ENCODE results near the gene KRTAP9-9.
"Not testable (repeated sequence)": the region's sequence is repeated elsewhere in the genome, so short reads cannot be mapped to it uniquely, and the experiment has no call there.

KRTAP9-9 gene

DNA sequence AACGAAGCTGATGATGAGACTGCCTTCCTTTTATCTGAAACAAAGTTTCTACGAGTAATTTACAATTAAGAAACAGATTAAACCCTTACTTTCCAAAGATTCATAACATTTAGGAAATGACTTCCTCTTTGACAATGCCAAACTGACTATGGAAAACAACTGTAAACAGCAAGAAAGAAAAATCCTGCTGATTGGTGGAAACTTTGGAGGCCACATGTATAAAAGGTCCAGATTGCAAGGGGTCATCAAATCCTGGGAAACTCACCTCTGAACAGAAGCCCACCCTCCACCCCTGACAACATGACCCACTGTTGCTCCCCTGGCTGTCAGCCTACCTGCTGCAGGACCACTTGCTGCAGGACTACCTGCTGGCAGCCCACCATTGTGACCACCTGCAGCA lies 9.9 kb downstream of the KRTAP9-9 start, which contains the start of gene KRTAP9-6:
KRTAP9-6 (plus strand) TSS at position 301 of the 400 bp plus-strand sequence; CDS start at position 301, 0 bp downstream.
- DNase-seq (ENCODE audit: low read depth) = no peak

DNA sequence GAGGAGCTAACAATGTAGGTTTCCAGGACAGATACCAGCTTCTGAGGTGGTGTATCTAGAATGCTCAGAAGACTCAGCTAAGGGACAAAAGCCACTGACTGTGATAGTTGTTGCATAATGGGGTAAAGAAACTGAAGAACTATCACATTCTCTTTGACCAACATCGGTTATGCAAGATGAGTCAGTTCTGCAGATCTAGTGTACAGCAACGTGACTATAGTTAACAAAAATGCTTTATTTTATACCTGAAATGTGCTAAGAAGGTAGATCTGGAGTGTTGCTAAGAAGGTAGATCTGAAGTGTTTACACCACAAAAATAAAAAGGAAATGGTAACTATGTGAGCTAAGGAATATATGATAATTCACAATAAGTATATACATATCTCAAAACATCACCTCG lies 12.5 kb downstream of the KRTAP9-9 start:
- DNase-seq (ENCODE audit: low read depth) = no peak

DNA sequence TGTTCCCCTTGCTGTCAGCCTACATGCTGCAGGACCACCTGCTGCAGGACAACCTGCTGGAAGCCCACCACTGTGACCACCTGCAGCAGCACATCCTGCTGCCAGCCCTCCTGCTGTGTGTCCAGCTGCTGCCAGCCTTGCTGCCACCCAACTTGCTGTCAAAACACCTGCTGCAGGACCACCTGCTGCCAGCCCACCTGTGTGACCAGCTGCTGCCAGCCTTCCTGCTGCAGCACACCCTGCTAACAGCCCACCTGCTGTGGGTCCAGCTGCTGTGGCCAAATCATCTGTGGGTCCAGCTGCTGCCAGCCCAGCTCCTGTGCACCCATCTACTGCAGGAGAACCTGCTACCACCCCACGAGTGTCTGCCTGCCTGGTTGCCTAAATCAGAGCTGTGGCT lies 16.1 kb downstream of the KRTAP9-9 start:
- DNase-seq (ENCODE audit: low read depth) = not testable (repeated sequence)

DNA sequence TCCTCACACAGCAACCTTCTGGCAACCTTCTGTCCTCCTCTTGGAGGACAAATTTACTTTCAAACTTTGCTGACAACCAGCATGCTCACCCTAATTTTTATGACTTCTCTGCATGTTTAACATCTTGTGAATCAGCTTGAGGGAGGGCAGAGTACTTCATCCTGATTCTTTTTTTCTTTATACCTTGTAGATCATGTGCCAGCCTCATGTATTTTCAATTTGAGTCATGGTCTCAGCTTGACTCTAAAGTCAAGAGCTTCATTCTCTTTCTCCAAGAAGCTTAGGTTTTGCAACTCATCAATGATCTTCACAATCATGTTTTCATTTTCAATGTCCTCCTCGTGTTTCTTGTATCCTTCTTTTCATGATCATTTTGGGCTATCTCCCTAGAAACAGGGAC lies 16.7 kb downstream of the KRTAP9-9 start:
- DNase-seq (ENCODE audit: low read depth) = no peak

DNA sequence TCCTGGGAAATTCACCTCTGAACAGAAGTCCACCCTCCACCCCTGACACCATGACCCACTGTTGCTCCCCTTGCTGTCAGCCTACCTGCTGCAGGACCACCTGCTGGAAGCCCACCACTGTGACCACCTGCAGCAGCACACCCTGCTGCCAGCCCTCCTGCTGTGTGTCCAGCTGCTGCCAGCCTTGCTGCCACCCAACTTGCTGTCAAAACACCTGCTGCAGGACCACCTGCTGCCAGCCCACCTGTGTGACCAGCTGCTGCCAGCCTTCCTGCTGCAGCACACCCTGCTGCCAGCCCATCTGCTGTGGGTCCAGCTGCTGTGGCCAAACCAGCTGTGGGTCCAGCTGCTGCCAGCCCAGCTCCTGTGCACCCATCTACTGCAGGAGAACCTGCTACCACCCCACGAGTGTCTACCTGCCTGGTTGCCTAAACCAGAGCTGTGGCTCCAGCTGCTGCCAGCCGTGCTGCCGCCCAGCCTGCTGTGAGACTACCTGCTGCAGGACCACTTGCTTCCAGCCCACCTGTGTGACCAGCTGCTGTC lies 20.5 kb downstream of the KRTAP9-9 start, which contains the start of gene KRTAP9-7:
KRTAP9-7 (plus strand) TSS at position 51 of the 543 bp plus-strand sequence; CDS start at position 51, 0 bp downstream.
- DNase-seq (ENCODE audit: low read depth) = not testable (repeated sequence)

DNA sequence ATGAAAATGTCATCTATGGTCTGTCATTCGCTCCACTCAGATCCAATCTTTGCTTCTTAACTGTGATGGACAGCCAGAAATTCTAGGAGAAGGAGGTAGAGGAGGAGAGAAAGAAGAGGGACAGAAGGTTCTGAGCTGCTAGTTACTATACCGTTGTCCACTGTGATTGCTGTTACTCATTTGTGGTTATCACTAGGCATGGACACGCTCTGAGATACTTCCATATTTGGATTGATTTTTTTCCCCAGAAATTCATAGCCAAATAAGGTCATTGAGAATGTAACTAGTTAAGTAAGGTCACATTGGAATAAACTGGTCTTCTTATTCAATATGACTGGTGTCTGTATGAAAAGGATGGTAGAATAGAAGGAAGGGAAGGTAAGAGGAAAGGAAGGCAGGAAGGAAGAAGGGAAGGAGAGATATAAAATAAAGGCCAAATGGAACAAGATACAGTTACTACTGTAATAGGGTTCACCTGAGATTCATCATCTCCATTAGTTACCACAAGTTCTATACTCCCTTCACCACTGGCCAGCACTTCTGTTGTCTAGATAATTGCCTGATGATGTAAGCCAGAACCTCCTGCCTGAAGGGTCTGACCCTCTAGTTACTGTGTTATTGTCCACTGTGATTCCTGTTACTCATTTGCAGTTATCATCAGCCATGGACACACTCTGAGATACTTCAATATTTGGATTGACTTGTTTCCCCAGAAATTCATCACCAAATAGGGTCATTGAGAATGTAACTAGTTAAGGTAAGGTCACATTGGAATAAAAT lies 23.2 kb downstream of the KRTAP9-9 start:
- DNase-seq (ENCODE audit: low read depth) = no peak

DNA sequence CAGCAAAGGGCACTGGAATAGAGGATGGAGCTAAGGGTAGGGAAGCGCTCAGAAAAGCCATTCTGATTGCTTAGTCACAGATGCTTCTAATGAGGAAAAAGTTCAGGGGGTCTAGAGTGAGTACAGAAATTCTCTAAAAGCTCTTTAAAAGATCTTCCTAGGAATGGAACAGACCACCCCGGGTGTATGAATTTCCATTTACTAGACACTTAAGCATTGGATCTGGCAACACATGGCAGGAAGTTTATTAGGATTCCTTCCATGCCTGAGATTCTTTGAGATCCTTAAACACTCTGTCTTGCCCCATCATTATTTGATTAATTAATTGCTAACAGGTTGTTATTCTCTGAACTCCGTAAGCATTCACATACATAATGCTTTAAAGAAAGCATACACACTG lies 28.9 kb downstream of the KRTAP9-9 start:
- DNase-seq (ENCODE audit: low read depth) = no peak

DNA sequence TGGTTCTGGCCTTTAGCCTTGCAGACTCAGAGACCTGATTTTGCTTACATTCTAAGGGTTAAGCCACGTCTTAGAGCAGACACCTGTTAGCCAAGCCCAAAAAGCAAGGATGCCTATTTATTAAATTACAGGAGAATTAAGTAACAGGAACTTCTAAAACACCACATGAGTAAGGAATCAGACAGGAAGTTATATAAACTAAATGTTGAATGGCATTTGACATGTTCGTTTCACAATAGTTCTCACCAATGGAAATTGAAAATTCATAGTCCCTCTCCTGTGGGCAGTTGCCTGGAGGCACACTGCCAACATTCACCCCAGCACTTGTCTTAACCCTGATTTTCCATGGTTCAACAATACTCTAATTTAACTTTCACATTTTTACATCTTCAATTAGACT lies 29.4 kb downstream of the KRTAP9-9 start:
- DNase-seq (ENCODE audit: low read depth) = no peak

DNA sequence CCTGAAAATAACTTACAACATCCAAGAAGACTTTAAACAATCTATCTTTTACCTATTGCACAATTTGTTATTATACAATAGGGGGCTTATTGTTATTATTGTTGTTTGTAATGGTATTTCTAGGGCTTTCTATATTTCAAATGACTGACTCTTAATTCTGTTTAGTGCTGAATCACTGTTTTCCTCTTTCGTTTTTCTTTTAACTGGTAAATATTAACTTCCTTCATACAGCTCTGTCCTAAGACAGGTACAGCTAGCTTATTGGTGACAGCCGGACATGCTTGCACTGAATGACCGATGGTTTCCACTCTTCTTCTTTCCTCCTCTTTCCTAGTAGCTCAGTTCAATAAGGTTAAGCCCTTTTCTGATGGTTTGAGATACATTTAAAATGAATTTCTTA lies 31.9 kb downstream of the KRTAP9-9 start:
- DNase-seq (ENCODE audit: low read depth) = no peak

DNA sequence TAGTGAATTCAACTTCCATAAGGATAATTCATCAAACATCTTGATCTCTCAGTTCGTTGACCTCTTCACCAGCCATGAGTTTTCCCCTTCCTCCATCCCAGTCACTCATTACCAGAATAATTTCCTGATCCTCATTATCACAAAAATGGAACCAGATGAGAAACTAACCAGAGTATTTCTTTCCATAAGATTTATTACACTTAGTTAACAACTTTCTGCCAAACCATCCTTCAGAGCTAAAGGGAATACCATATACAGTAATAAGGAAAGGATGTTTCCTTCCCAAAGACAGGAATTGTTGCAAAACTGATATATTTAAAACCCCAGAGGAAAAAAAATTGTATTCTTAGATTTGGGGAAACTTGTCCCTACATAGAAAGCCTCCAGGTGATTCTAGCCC lies 38.8 kb downstream of the KRTAP9-9 start:
- no peak for DNase-seq (ENCODE audit: low read depth)

DNA sequence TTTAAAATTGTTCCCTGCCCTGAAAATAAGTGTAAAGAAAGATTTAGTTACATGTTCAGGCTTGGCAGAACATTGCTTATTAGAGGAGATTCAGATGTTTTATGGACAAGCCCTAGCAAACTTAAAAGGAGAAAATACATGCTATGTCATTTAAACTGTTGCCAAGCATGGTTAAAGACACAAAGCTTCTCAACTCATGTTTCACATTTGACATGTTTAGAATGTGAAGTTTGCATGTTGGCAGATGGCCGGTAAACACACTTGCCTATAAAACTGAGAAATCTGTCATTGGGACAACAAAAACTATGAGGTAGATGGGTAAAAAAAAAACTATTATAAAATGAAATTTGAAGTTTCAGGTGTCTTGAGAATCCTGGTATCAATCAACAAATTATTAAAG lies 41.7 kb downstream of the KRTAP9-9 start:
- no peak for DNase-seq (ENCODE audit: low read depth)

DNA sequence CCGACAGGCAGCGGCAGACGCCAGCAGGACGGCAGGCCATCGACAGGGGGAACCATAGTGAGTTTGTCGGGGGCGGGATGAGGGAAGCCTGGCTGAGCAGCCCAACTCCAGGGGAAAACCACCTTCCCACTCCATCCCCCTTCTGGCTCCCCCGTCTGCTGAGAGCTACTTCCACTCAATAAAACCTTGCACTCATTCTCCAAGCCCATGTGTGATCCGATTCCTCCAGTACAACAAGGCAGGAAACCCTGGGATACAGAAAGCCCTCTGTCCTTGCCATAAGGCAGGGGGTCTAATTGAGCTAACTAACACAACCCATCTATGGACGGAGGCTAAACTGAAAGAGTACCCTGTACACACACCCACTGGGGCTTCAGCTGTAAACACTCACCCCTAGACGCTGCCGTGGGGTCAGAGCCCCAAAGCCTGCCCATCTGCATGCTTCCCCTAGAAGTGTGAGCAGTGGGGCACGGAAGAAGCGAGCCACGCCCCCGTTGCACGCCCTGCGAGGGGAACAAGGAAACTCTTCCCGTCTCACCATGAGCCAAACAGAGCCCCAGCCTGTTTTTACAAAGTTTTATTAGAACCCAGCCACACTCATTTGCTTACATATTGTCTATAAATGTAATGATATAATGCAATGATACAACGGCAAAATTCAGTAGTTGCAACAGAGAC lies 43.4 kb downstream of the KRTAP9-9 start:
- no peak for DNase-seq (ENCODE audit: low read depth)

DNA sequence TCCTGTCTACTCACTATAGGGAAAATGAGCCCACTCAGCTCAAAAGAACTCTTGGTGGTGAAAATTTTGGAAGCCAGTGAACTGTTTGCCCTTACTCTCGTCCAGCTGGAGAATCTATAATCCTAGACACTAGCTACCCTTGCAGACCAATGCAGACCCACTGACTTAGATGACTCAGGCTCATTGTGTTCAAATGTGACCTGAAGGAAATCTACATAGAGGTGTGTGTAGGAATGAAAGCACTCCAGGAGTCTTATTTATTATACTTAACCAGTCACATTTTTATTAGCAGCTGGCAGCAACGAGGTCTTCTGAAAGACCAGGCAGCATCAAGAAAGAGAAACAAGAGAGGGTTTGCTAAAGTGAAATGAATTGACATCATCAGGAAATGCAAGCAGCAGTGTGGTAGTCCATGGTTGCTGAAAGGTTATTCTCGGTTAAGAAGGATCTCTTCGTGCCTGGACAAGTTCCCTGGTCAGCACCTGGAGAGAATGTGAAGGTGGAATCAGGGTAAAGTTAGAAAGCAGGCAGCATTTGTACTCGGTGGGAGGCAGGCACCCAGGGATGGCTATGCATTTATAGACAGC lies 46.1 kb downstream of the KRTAP9-9 start:
- no peak for DNase-seq (ENCODE audit: low read depth)

DNA sequence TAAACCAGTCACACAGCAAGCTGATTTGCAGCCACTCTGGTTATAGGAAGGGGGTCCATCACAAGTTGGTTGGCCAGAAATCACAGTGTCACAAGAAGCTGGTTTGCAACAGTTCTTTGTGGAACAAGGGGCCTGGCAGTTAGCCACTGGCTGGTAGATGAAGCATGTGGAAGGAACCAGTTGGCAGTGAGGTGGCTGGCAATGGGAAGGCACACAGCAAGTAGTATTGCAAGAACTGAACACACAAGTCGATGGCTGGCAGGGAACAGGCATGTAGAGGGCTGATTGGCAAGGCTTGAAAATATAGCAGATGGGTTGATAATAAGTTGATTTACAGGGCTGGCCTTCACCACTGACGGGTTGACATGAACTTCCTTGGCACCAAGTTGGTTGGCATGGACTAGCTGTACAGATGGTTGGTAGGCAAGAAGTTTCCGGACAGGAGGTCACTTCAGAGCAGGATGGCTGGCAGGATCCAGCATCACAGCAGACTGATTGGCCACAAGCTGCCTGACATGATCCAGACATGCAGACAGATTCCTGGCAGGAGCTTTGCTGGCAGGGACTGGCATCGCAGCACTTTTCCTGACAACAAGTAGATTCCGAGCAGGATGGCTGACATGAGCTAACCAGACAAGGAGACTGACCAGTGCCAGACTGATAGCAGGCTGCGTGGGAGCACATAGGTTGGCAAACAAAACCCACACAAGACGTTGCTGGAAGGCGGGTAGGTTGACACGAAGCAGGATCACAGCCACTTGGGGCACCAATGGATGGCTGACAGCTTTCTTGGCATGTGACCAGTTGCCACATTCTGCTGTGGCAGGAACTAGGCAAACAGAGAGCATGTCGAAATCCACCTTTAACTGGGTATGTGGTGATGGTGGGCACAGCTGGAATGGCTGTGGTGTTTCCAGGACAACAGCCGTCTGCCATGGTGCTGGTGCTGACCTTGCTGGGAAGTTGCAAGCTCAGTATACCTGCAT lies 47.0 kb downstream of the KRTAP9-9 start, which contains the start of gene KRTAP29-1:
KRTAP29-1 (minus strand) TSS at position 936 of the 986 bp plus-strand sequence; CDS start at position 936, 0 bp downstream.
- no peak for DNase-seq (ENCODE audit: low read depth)

DNA sequence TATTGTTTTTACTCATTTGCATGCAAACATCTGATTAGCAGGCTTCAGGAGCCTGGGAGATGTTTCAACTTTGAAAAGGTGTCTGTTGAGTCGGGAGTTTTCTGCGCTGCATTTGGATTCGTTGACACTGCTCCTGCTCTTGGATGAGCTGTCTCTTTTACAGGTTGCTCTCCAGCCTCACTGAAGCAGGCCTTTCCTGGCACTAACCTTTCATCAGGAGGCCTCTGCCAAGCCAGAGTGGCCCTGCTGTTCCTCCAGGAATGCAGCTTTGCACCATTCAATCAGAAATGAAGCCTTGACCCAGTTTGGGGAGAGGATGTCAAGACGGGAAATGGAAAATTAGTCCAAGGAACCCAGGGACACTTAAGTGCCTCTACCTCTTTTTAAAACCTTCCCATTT lies 47.8 kb downstream of the KRTAP9-9 start:
- no peak for DNase-seq (ENCODE audit: low read depth)

DNA sequence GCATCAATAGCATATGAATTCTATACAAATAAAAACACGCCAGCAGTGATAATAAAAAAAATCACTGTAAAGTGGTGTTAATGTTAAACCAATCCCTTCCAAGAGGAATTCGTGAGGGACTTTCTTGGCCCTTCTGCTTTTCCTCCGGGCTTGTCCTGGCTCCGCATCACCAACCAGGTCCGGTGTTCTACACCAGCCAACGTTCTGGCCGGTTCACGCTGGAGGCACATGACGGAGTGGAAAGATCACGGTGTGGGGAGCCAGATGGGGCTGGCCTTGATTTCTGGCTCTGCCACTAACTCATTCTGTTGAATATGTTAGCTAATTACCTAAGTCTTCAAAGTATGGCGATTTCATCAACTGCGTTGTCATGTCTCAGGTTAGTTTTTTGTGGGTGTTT lies 48.9 kb downstream of the KRTAP9-9 start:
- no peak for DNase-seq (ENCODE audit: low read depth)

All from activated gamma-delta T cell treated with anti-CD3 and anti-CD28 coated beads, Interleukin-2, amount 50 U/mL, for 16 hours (primary cell).